Measurements from ENCODE around the gene DUSP18.
"Not testable (repeated sequence)": the region's sequence is repeated elsewhere in the genome, so short reads cannot be mapped to it uniquely, and the experiment has no call there.

Gene DUSP18

DNA sequence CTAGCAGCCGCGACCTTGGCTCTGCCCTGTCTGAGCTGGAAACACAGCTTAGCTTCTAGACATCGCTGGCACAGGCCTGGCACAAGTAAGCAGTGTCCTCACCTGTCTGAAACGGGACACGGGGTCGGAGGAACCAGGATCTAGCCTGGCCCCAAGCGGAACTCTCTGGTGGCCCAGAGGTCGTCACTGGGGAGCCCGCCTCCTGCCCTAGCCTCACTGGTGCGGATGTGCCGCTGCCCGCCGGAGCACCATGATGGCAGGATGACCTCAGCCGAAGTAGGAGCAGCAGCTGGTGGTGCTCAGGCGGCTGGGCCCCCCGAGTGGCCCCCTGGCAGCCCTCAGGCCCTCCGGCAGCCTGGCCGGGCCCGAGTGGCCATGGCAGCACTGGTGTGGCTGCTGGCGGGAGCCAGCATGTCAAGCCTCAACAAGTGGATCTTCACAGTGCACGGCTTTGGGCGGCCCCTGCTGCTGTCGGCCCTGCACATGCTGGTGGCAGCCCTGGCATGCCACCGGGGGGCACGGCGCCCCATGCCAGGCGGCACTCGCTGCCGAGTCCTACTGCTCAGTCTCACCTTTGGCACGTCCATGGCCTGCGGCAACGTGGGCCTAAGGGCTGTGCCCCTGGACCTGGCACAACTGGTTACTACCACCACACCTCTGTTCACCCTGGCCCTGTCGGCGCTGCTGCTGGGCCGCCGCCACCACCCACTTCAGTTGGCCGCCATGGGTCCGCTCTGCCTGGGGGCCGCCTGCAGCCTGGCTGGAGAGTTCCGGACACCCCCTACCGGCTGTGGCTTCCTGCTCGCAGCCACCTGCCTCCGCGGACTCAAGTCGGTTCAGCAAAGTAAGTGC lies 31.2 kb downstream of the DUSP18 start:
- no peak for DNase-seq

DNA sequence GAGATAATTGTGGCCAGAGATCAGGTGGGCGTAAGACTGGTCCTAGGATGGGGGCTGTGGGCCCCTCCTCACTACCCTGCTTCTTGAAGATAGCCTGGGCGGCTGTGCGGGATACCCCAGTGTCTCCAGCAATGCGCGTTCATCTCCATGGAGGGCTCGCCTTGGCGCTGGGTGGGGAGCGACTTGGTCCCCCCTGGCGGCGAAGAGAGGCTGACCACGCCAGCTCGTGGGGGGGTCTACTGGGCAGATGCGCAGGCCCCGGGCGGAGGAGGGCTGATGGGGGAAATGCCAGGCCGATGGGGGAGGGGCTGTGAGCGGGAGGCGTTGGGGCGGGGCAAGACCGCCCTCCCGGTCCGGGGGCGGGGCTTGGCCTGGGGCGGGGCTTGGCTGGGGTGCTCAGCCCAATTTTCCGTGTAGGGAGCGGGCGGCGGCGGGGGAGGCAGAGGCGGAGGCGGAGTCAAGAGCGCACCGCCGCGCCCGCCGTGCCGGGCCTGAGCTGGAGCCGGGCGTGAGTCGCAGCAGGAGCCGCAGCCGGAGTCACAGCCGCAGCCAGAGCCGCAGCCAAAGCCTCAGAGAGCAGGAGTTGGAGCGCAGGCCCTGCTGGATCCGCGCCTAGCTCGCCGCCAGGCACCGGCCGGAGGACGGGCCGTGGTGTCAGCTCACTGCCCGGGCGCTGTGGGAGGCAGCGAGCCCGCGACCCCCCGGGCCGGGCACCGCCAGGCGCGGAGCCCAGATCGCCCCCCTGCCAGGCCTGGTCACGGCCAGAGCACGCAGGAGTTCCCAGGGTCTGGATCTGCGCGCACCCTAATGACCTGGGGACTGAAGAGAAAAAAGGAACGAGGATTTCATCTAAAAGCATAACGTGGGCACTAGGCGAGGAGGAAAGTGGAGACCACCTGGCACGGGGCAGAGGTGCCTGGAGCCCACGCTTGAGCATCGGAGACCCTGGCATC lies 32.1 kb downstream of the DUSP18 start, which contains the start of gene SLC35E4:
SLC35E4 (plus strand) TSS at position 509 of the 953 bp plus-strand sequence. CDS start 670 bp downstream, outside the sequence.
- DNase-seq, result peak; percentile 95

DNA sequence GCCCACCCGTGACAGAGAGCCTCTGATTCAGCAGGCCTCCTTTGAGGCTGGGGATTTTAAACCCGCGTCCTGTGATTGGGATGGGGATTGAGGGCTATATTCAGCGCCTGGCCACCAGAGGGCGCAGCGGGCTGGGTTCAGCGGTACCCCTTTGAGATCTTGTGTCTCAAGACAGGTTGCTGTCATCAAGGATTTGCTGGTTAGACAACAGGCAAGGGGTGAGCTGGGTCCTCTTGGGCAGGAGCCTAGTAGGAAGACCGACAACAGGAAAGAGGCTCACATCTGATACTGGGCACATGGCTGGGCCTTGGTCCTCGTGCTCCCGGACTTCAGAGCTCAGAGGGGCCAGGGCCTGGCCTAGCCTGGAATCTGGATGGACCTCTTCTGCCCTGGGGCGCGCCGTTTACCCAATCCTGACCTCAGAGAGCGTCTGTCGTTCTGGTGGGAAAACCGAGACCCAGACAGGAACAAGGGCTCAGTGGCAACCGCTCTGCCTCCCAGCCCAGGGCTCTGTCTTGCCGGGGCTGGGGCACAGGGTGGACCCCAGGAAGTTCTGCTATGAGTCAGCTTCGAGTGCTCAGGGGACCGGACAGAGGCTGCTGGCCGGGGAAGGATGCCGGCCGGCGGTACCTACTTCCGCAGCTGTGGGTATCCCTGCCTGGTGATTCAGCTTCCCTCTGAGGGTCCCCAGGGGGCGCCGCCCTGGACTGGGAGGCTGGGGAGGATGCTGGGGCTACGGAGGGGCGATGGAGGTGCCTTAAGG lies 33.0 kb downstream of the DUSP18 start:
- DNase-seq, result peak; percentile 93

DNA sequence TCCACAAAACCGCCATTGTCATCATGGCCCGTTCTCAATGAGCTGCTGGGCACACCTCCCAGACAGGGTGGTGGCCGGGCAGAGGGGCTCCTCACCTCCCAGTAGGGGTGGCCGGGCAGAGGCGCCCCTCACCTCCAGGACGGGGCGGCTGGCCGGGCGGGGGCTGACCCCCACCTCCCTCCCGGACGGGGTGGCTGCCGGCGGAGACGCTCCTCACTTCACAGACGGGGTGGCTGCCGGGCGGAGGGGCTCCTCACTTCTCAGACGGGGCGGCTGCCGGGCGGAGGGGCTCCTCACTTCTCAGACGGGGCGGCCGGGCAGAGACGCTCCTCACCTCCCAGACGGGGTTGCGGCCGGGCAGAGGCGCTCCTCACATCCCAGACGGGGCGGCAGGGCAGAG lies 36.2 kb downstream of the DUSP18 start:
- not testable (repeated sequence) for DNase-seq

DNA sequence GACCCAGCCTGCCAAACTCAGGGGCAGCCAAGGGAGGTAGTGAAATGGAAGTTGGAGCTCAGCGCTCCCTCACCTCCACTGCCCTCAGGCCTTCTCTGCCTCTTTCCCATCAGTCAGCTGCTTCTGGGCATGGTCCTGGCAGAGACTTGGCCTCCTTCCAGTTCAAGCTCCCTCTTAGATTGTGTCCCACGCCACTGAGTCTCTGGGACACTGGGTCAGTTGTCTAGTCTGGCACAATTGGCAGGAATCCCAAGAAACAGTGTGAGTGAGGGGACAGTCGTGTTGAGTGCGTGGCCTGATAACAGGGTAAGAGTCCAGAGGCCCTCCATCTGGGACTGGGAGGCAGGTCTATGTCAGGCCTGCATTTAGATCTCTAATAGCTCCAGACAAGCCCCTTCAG lies 39.2 kb downstream of the DUSP18 start:
- no peak for DNase-seq

DNA sequence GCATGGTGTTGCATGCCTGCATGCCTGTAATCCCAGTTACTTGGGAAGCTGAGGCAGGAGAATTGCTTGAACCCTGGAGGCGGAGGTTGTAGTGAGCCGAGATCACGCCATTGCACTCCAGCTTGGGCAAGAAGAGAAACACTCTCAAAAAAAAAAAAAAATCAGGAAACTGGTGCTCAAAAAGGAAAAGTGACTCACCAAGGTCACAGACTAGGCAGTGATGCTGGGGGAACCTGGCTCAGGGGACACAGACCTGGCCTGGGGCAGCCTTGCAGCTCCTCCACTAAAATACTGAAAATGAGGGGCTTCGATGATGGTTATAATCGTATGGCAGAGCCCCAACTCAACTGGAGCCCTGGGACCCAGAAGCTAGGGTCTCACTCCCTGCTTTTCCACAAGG lies 40.2 kb downstream of the DUSP18 start:
- no peak for DNase-seq

DNA sequence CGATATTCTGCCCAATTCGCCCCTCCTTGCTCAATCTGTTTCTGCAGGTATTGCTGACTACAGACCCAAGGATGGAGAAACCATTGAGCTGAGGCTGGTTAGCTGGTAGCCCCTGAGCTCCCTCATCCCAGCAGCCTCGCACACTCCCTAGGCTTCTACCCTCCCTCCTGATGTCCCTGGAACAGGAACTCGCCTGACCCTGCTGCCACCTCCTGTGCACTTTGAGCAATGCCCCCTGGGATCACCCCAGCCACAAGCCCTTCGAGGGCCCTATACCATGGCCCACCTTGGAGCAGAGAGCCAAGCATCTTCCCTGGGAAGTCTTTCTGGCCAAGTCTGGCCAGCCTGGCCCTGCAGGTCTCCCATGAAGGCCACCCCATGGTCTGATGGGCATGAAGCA lies 41.3 kb downstream of the DUSP18 start:
- DNase-seq, result no peak

DNA sequence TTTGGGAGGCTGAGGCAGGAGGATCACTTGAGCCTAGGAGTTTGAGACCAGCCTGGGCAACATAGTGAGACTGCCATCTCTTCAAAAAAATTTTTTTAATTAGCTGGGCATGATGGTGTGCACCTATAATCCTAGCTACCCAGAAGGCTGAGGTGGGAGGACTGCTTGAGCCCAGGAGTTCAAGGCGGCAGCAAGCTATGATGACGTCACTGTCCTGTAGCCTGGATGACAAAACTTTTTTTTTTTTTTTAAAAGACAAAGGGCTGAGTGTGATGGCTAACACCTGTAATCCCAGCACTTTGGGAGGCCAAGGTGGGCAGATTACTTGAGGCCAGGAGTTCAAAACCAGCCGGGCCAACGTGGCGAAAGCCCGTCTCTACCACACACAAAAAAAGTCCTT lies 47.8 kb downstream of the DUSP18 start:
- not testable (repeated sequence) for DNase-seq

DNA sequence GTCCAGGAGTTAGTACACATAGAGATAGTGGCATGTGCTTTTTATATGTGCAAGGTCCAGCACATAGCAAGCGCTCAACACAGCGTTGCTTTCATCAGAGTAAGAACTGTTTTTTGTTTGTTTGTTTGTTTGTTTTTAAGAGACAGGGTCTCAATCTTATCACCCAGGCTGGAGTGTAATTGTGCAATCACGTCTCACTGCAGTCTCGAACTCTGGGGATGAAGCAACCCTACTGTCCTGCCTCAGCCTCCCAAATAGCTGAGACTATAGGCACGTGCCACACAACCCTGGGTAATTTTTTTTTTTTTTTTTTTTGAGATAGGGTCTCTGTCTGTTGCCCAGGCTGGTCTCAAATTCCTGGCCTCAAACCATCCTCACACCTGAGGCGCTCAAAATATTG lies 49.9 kb downstream of the DUSP18 start:
- DNase-seq, result no peak

DNA sequence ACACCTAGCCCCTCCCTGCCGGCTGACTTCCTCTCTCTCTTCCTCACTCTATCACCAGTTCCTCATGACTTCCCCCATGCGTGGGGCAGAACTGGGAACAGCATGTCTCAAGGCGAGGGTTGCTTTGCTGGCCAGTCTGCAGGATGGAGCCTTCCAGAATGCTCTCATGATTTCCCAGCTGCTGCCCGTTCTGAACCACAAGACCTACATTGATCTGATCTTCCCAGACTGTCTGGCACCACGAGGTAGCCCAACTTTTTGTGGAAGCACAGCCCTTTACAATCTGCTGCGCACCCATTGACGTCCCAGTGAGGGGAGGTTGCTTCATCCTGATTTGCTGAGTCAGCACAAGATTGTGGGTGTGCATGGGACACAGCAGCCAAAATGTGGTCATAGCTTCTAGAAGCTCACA lies 52.1 kb downstream of the DUSP18 start:
- no peak for DNase-seq

DNA sequence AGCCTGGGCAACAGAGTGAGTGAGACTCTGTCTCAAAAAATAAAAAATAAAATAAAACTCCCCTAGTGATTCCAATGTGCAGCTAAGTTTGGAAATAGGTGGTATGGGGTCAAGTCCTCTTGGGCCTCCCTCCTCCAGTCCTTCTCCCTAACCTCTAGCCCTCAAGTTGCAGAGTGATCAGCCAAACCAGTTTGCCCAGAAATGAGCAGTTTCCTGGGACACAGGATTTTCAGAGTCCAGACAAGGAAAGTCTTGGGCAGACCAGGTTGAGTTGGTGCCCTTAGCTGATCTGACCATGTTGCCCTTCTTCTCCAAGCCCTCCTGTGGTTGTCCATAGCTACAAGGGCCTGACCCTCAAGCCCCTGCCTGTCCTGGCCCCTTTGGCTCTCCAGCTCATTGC lies 52.8 kb downstream of the DUSP18 start:
- DNase-seq, result no peak

DNA sequence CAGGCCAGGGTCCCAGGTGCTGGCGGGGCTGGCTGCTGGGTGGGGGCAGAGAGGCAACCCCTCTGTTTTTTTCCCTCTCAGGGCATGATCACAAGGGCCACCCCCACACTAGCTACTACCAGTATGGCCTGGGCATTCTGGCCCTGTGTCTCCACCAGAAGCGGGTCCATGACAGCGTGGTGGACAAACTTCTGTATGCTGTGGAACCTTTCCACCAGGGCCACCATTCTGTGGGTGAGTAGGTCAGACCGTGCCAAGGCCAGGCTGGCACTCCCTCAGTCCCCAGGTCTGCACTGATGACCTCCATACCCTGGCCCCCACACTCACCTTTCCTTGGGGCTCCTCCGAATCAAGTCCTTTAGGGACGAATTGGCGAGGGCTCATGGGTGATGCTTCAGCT lies 53.4 kb downstream of the DUSP18 start:
- DNase-seq, result no peak

DNA sequence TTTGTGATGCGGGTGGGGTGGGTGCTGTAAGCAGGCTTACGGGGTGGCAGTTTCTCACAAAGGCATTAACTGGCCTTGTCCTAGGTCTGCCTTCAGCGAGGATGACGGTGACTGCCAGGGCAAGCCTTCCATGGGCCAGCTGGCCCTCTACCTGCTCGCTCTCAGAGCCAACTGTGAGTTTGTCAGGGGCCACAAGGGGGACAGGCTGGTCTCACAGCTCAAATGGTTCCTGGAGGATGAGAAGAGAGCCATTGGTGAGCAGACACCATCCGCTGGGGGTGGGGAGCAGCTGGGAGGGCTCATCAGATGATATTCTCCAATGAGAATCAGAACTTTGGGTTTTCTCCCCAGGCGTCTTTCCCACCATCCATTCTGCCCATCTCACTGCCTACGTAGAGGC lies 54.9 kb downstream of the DUSP18 start:
- DNase-seq, result no peak
